Hepatocyte (in vitro differentiated cells): ENCODE results near the gene BAG1.

Experiments used
- EZH2 ChIP-seq: fragments of 200-600 bp; sonication (generic); IDR thresholded peaks from 2 replicates; pipeline ENCODE4 v1.6.1; 2016; ENCODE audit warnings: antibody characterized with exemption, mild to moderate bottlenecking, borderline replicate concordance
- EZH2phosphoT487 ChIP-seq: fragments of 200-600 bp; sonication (generic); IDR thresholded peaks from one replicate; pipeline ENCODE4 v1.6.1; 2018; ENCODE audit warnings: antibody characterized with exemption, mild to moderate bottlenecking, low read depth, moderate library complexity; ENCODE audit not compliant: unreplicated experiment, severe bottlenecking
- TF ChIP-seq, protein P1 (sequence below): fragments of 200-600 bp; sonication (generic); IDR thresholded peaks from 2 replicates; pipeline ENCODE4 v1.5.1; 2016; ENCODE audit warnings: antibody characterized with exemption, mild to moderate bottlenecking; ENCODE audit not compliant: poor library complexity

GRCh38 chr9:33244137-33244784 is 20.2 kb downstream of the BAG1 start:
- TF ChIP-seq, protein P1, sequence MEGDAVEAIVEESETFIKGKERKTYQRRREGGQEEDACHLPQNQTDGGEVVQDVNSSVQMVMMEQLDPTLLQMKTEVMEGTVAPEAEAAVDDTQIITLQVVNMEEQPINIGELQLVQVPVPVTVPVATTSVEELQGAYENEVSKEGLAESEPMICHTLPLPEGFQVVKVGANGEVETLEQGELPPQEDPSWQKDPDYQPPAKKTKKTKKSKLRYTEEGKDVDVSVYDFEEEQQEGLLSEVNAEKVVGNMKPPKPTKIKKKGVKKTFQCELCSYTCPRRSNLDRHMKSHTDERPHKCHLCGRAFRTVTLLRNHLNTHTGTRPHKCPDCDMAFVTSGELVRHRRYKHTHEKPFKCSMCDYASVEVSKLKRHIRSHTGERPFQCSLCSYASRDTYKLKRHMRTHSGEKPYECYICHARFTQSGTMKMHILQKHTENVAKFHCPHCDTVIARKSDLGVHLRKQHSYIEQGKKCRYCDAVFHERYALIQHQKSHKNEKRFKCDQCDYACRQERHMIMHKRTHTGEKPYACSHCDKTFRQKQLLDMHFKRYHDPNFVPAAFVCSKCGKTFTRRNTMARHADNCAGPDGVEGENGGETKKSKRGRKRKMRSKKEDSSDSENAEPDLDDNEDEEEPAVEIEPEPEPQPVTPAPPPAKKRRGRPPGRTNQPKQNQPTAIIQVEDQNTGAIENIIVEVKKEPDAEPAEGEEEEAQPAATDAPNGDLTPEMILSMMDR: no peak
- TF ChIP-seq EZH2 (no peak), EZH2phosphoT487 (no peak)
